ENCODE data around the gene MAML3.

Gene MAML3

DNA sequence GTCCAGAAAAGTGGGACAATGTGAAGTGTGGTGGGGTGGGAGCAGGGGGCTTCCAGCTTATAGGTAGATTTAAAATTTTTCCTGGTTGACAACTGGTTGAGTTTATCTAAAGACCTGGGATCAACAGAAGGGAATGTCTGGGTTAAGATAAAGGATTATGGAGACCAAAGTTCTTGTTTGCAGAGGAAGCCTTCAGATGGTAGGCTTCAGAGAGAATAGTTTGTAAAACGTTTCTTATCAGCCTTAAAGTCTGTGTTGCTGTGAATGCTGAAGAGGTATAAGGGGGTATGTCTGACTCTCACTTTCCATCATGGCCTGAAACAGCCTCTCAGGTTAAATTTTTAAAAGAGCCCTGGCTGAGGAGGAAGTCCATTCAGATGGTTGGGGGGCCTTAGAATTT lies 467.9 kb downstream of the MAML3 start:
- DNase-seq (ENCODE audit: low read depth, low spot score), result no peak
- TF ChIP-seq, protein P1, sequence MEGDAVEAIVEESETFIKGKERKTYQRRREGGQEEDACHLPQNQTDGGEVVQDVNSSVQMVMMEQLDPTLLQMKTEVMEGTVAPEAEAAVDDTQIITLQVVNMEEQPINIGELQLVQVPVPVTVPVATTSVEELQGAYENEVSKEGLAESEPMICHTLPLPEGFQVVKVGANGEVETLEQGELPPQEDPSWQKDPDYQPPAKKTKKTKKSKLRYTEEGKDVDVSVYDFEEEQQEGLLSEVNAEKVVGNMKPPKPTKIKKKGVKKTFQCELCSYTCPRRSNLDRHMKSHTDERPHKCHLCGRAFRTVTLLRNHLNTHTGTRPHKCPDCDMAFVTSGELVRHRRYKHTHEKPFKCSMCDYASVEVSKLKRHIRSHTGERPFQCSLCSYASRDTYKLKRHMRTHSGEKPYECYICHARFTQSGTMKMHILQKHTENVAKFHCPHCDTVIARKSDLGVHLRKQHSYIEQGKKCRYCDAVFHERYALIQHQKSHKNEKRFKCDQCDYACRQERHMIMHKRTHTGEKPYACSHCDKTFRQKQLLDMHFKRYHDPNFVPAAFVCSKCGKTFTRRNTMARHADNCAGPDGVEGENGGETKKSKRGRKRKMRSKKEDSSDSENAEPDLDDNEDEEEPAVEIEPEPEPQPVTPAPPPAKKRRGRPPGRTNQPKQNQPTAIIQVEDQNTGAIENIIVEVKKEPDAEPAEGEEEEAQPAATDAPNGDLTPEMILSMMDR (IDR thresholded peaks at IDR 0.05; ENCODE audit: insufficient read depth, low read length, missing control alignments), result no peak
- ChIA-PET CTCF (no interaction called here), POLR2A (no interaction called here)
- no peak overlapping the region for H3K4me3 ChIP-seq (ENCODE audit: low read depth, low read length)

DNA sequence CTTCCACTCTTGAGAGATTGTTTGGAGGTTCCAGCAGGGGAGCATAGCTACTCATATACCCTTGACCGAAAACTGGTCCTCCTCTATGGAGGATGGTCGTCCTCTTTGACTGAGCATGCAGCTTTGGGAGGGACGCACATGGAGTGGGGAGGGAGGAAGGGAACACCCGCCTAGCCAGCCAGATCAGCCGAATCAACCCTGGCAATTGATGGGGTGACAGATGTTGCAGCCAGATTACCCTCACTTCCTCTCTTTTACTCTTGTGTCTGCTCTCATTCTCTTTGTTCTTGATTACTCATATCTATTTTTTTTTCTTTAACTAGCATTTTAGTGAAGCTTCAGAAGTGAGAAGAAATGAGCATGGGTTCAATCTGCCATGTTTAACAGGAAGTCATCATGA lies 468.8 kb downstream of the MAML3 start:
- TF ChIP-seq, protein P1 (IDR thresholded peaks at IDR 0.05; ENCODE audit: insufficient read depth, low read length, missing control alignments), result no peak
- POLR2A ChIA-PET, result no interaction called here
- no peak for DNase-seq (ENCODE audit: low read depth, low spot score)
- CTCF ChIA-PET, result interaction anchor here (1.5 to 1.8 kb wide), 2 partner anchors 20 to 28 kb away, joined by 5 read pairs; no protein-coding TSS in a partner anchor
- no peak overlapping the region for H3K4me3 ChIP-seq (ENCODE audit: low read depth, low read length)

DNA sequence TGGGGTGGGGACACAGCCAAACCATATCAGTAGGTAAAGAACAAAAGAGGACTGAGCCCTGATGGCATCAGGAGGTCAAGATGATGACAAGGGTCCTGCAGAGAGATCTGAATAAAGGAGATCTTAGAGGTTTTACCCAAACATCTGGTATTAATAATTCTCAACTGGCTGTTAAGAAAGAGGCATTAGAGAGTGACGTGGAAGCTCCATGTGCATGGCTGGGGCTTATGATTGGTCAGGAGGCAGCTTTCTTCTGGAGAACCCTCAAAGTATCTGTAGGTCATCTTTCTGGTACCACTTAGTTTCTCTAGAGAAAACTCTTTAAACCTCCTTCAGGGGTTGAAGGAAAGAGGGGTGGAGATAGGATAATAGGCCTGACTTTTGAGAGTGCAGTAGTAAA lies 469.6 kb downstream of the MAML3 start:
- CTCF ChIA-PET, result interaction anchor here (1.5 to 1.8 kb wide), 2 partner anchors 20 to 27 kb away, joined by 5 read pairs; no protein-coding TSS in a partner anchor
- no peak for DNase-seq (ENCODE audit: low read depth, low spot score)
- TF ChIP-seq, protein P1 (IDR thresholded peaks at IDR 0.05; ENCODE audit: insufficient read depth, low read length, missing control alignments), result no peak
- no peak overlapping the region for H3K4me3 ChIP-seq (ENCODE audit: low read depth, low read length)
- POLR2A ChIA-PET, result no interaction called here

DNA sequence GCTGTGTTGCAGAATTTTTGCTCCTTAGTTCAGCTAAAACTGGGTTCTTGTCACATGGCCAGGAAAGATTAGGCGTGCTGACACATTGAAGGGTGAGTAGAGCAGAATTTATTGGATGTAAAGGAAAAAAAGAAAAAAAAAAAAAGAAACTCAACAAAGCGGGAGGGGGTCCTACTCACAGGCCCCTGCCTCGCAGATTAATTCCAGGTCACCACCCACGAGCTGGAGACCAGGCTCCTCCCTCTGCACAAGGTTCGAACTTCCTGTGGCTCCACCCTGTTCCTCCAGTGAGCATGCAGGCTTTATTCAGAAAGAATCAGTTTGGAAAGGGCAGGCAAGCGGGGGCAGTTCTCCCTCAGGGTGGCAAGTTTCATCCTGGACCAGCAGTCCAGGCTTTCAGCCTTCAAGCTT lies 471.2 kb downstream of the MAML3 start:
- TF ChIP-seq, protein P1 (IDR thresholded peaks at IDR 0.05; ENCODE audit: insufficient read depth, low read length, missing control alignments), result no peak
- H3K4me3 ChIP-seq (ENCODE audit: low read depth, low read length), result no peak overlapping the region
- ChIA-PET POLR2A (no interaction called here), CTCF (interaction anchor here (1.2 kb wide), 1 partner anchor 13 kb away, joined by 3 read pairs; no protein-coding TSS in a partner anchor)
- DNase-seq (ENCODE audit: low read depth, low spot score), result no peak

DNA sequence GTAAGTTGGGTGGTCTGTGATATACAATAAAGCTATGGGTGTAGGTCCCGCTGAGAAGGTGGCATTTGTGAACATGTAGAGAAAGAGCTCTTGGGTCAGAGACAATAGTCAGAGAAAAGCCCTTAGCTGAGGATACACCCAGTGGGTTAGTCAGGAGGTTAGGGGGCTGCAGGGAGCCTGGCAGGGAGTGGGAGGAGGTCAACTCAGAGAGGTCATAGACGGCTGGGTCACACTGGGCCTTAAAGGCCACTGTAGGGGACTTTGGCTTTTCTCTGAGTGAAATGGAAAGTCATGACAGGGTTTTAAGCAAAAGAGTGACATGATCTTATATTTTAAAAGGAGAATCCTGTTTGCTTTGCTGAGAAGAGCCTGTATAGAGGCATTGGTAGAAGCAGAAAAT lies 471.7 kb downstream of the MAML3 start:
- TF ChIP-seq, protein P1 (IDR thresholded peaks at IDR 0.05; ENCODE audit: insufficient read depth, low read length, missing control alignments), result no peak
- no peak for DNase-seq (ENCODE audit: low read depth, low spot score)
- CTCF ChIA-PET, result no interaction called here
- H3K4me3 ChIP-seq (ENCODE audit: low read depth, low read length), result no peak overlapping the region
- POLR2A ChIA-PET, result no interaction called here

DNA sequence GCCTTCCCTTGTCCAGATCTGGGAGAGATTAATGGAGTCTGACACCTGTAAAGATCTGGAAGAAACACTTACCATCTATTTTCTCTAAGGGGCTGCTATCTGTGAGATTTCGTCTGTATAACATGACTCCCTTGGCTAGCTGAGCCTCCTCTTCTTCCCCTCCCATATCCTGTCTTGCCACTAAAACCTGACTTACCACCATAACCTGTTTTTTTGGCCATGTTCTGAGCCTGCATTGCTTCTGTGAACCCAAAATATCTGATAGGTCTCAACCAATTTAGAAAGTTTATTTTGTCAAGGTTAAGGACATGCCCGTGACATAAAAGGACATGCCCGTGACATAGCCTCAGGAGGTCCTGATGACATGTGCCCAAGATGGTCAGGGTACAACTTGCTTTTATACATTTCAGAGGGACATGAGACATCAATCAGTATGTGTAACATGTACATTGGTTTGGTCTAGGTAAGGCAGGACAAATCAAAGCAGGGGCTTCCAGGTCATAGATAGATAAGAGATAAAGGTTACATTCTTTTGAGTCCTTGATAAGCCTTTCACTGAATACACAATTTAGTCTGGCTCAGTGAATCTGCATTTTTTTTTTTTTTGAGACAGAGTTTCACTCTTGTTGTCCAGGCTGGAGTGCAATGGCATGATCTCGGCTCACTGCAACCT lies 476.9 kb downstream of the MAML3 start:
- POLR2A ChIA-PET, result no interaction called here
- TF ChIP-seq, protein P1 (IDR thresholded peaks at IDR 0.05; ENCODE audit: insufficient read depth, low read length, missing control alignments), result no peak
- no peak for DNase-seq (ENCODE audit: low read depth, low spot score)
- CTCF ChIA-PET, result no interaction called here
- no peak overlapping the region for H3K4me3 ChIP-seq (ENCODE audit: low read depth, low read length)

All from AG04449 (cell line).